ENCODE measurements around the gene IFTAP.
"Not testable (repeated sequence)": the region's sequence is repeated elsewhere in the genome, so short reads cannot be mapped to it uniquely, and the experiment has no call there.

The IFTAP gene

GRCh38 chr11:36657610-36658267 is 63.4 kb downstream of the IFTAP start:
- no peak for DNase-seq

DNA sequence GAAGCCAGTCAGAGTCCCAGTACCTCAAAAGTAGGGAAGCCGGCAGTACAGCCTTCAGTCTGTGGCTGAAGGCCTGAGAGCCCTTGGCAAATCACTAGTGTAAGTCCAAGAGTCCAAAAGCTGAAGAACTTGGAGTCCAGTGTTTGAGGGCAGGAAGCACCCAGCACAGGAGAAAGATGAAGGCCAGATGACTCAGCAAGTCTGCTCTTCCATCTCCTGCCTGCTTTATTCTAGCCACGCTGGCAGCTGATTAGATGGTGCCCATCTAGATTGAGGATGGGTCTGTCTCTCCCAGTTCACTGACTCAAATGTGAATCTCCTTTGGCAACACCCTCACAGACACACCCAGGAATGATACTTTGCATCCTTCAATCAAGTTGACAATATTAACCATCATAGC is 67.1 kb downstream of the IFTAP start:
- DNase-seq: not testable (repeated sequence)

GRCh38 chr11:36672815-36673450 is 78.6 kb downstream of the IFTAP start:
- peak in 1 of 2 donors; percentile 55 for DNase-seq

- DNase-seq: not testable (repeated sequence)
Observed at GRCh38 chr11:36679547-36679946, 85.2 kb downstream of the IFTAP start.

DNA sequence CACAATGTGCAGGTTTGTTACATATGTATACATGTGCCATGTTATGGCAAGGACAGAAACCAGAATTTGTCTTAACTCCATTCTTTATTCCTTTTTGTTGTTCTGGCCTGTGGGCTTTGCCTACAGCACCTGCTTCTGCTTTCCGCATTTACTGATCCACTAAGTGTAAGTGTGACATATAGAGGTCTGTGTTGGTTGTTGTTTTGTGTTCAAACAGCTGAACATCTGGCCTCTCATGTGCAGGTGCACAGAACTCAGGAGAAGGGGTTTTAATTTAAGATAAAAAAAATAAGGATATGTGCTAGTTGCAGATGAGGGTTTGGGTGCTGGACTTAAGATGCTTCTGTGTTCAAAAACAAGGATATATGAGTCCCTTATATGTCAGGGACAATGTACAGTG is 89.5 kb downstream of the IFTAP start:
- DNase-seq: no peak

DNA sequence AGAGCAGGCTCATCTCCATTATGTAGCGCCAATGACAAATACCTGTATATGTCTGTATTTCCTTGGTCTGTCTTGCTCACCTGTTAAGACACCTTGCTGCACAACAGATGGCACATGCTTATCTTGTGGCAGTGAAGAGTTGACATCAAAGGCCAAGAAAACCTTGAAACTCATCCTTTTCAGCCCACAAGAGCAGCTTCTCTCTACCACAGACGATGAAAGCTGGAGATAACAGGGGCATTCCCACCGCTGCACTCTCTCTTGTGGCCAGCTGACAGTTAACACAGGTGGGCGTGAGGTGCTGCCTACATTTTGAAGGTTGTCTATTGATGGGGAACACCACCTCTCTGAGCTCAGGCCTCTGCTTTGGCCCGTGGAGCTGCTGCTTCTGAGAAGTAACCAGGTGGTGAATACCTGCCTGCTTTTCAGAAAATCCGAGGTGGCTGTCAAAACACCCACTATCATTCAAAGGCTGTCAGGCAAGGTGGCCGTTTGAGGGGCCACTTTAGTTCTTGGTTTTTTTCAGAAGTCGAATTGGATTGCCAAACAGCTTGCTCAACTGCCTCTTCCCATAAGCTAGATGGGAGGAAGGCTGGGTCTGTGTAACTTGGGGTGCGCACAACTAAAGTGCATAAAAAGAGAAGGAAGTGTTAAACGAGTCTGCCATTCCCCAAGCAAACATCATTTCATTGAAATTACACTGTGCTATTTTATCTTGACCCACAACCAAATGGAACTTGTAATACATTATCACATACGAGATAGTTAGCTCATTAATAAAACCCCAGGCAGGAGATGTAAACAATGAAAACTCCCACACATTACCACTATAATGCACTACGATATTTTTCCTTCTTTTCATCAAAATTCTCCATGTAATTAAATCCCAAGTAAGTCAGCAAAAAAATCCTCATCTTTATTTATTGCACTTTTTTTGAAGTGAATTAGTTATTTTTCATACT is 90.8 kb downstream of the IFTAP start:
- DNase-seq: peak; percentile 9 to 46

DNA sequence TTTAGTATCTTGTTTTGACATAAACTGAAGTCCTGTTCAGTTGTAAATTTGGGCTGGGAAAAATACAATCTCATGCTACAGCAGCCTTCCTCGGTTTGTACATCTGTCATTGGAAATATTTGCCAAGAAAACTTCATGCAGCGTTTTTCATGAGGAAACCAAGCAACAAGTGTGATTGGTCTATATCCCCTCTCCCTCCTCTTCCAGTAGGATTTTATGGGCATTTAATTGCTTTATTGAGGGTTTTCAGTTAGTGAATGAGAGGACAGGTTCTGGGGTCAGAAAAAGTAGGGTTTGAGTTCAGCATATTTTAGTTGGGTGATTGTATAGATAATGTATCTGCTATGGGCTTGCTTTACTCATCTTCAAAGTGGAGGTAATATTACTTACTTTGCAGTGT is 93.8 kb downstream of the IFTAP start:
- DNase-seq: no peak

GRCh38 chr11:36688571-36689291 is 94.4 kb downstream of the IFTAP start:
- no peak for DNase-seq

GRCh38 chr11:36689442-36689841 is 95.1 kb downstream of the IFTAP start:
- DNase-seq: no peak

DNA sequence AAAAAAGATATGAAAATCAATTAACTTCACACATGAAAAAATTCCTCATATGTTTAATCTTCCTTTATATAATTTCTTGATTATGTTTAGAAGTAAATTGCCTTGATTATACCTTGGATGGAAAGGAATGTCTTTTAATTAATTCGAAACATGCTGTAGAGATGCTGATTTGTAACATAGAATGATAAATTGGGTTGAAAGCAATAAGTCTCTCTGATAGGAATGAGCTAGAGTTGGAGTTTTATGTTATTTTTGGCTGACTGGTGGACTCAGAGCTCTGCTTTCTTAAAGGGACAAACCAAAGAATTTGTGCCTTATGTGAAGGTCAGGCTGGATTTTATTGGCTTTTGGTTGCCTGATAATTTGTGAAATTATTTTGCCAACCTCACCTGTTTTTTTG is 98.4 kb downstream of the IFTAP start:
- no peak for DNase-seq

GRCh38 chr11:36693139-36693843 is 99.0 kb downstream of the IFTAP start:
- DNase-seq: no peak

DNA sequence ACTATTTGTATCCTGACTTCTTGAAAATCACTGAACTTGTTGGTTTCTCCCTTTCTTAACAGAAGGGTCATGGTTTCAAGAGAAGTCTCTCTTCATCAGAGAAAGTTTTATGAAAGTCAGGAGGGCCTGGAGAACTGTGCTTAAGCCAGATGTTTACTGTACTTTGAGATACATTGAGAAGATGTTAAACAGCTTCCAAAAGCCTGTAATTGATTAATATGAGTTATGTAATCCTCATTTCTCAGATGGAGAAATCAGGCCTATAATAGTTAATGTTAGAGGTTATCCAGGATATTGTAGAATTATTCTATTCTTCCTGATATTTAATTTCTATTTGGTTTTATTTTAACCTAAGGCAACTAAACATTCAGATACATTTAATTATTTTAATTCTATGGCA is 100.8 kb downstream of the IFTAP start:
- DNase-seq: no peak

GRCh38 chr11:36695571-36695970 is 101.3 kb downstream of the IFTAP start:
- no peak for DNase-seq

GRCh38 chr11:36696550-36696949 is 102.2 kb downstream of the IFTAP start:
- DNase-seq: no peak

GRCh38 chr11:36699271-36699670 is 105.0 kb downstream of the IFTAP start:
- no peak for DNase-seq

- DNase-seq: no peak
Observed at GRCh38 chr11:36700246-36700645, 105.9 kb downstream of the IFTAP start.

DNA sequence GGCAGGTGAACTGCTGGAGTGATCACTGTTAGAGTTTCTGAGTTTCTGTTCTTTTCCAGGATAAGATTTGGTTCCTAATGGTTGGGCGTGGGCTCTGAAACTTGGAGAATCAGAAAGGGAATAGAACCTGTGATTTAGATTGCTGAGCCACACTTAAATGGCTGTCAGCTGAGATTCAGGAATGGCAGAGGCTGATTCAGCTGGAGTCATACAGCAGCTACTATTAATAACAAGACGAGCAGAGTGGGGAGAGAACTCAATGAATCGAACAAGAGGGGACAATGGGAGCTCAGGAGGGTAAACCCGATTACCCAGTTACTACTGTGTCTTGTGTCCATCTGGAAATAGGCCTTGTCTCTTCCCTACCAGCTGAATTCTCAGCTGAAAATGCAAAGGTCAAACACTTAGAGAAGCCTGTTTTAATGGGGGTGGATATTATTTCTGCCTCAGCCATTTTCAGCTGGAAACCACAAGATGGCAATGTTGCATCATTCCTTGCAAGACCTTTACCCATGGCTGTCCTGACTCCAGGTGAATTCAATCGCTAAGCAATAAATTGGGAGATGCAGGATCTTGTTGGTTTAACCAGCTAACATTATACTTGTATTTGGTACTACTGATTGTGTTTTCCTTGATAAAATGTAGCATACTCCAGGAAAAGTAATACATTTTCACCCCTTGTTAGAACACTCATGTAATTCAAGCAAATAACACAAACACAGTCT is 108.2 kb downstream of the IFTAP start:
- peak in 1 of 2 donors; percentile 28 for DNase-seq

DNA sequence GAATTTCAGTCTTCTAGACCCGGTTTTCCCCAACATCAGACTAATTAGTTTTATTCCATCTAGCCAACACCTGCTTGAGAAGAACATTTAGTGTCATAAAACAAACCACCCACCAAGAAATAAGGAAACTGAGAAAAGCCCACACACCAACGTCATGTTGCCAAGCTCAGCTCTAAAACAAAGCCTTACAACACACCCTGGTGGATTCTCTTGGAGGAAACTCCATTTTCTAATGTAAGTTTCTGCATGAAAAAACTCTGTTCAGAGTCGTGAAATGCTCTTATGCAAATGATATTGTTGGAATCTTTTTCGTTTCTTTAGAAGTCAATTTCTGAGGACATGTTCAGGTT is 108.7 kb downstream of the IFTAP start:
- no peak for DNase-seq

All from CD4-positive, alpha-beta T cell treated with Interferon alpha-2 for 1 hour (primary cell).